NCI-H128 (cell line): ENCODE measurements around the gene GIT2.
A peak's percentile ranks its signal among the peaks of the same experiment; 100 is the strongest.
"Not testable (repeated sequence)": the region's sequence is repeated elsewhere in the genome, so short reads cannot be mapped to it uniquely, and the experiment has no call there.

Experiments used
- DNase-seq: peaks from one replicate; lab custom pipeline; 2025; ENCODE audit not compliant: unreplicated experiment; lab: John Stamatoyannopoulos, UW

The GIT2 gene

DNA sequence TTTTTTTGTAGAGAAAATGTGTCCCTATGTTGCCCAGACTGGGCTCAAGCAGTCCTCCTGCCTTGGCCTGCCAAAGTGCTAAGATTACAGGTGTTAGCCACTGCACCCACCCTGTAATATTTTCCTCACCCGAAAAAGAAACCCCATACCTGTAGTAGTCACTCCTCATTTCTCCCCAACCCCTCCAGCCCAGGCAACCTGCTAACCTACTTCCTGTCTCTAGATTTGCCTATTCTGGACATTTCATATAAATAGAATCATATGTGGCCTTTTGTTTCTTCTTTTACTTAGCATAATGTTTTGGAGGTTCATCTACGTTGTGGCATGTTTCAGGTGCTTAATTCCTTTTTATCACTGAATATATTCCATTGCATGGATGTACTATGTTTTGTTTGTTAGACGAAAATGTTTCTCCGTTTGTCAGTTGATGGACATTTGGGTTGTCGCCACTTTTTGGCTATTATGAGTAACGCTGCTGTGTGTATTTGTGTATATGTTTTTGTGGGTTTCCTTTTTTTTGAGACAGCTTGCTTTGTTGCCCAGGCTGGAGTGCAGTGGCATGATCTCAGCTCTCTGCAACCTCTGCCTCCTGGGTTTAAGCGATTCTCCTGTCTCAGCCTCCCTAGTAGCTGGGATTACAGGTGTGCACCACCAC, 9.3 kb upstream of the GIT2 start:
- no peak for DNase-seq

DNA sequence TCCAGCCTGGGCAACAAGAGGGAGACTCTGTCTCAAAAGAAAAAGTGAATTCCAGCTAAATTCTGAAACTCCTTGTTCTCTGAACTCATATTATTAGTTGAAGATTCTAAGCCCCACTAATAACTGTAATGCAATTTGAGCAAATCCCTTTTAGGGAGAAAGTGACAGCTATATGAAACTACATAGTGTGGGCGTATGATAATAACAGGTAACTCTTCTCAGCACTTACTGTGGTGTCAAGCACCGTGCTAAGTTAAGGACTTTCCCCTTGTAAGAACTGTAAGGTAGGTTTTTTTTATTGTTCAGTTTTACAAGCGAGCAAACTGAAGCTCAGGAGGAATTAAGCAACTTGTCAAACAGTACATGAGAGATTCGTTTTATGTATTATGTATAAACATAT, 8.4 kb upstream of the GIT2 start:
- no peak for DNase-seq

- no peak for DNase-seq
These were observed 6.7 kb upstream of the GIT2 start for GRCh38 chr12:110002676-110003515.

- DNase-seq = no peak
These were observed 5.4 kb upstream of the GIT2 start for GRCh38 chr12:110001596-110001995.

DNA sequence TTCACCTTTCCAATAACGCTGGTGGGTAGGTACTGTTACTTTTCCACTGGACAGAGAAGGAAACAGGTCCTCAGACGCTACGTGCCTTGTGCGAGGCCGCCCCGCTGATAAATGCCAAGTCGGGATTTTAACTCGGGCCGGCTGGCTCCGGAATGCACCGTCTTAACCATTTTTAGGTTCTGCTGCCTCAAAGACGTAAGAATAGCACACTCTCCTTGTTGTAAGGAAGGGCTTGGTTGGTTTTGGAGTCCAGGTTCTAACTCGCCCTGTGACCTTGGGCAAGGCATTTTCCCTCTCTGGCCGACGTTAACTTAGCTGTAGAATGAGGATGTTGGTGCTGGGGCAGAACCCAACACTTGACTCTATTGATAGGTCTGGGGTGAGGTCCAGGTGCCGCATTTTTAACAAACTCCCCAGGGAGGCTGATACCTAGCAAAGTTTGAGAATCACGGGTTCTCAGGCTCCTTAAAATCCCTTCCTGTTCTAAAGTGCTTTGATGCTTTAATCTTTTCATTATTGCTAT, 3.9 kb upstream of the GIT2 start:
- no peak for DNase-seq

DNA sequence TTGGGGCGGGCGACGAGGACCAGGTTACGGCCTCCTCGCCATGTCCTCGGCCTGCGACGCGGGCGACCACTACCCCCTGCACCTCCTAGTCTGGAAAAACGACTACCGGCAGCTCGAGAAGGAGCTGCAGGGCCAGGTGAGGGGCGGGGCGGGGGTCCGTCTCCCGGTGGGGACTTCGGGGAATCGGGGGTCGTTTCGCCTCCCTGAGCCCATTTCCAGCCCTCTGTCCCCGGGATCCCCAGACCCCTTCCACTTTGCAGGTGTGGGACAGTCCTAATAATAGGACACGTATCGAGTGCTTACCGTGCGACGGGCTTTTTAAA, 3.4 kb upstream of the GIT2 start:
- no peak for DNase-seq

GRCh38 chr12:109998904-109999648, 2.9 kb upstream of the GIT2 start, which contains the start of gene ANKRD13A:
Gene ANKRD13A (plus strand): TSS chr12:109999430. CDS start chr12:109999689, 259 bp downstream.
- DNase-seq = peak; percentile 64

DNA sequence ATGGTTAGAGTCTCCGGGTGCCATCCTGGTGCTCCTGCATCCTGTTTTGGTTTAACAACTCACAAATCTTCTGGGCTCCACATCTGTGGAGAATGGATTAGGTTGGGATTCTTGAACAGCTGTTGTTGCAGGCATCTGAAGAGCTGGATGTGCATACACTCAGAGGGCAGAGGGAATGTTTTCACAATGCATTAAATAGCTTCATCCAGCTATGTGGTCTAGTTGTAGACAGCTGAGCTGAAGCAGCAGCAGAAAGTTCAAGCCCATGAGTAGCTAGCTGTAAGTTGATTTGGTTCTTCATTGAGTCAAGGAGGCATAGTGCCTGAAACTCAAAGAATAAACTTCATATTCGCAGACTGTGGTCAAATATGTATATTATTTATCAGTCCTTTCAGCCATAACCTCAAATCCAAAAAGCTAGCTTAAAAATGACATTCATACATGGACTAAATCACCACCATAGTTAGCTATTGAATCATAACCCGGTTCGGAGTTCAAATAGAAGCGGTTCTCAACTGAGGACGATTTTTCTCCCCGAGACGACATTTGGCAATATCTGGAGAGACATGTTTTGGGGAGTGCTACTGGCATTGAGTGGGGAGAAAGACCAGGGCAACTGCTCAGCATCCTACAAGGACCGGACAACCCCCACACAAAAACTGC, 2.2 kb upstream of the GIT2 start:
- no peak for DNase-seq

DNA sequence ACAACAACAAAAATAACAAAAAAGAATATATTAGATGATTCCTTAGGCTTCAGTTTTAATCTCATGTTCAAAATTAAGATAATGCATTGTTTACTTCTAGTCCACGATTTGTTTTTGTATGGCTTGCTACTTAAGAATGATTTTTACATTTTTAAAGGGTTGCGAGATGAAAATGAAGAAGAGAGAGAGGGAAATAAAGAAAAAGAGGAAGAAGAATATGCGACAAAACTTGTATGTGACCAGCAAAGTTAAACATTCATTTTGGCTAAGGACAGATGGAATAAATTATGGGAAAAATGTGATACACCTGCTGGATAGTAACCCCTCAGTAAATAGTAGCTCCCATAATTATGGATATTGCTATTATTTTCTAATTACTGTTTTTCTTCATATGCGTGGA, 1.2 kb upstream of the GIT2 start:
- no peak for DNase-seq

- DNase-seq = no peak
These were observed 300 bp upstream of the GIT2 start for GRCh38 chr12:109996483-109996853.

DNA sequence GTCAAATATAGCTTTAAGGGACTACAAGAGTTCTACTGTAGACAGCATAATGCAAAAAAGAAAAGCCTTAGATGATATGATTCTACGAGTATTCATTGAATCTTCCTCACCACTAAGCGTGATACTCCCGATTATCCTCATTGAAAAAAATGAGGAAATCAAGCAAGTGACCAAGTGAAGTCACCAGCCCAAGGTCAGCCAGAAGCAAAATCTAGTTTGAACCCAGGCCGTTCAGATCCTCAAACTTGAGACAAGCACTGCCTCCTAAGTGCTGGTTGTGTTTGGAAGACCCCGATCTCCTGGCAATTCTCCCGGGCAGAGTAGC, 845 bp downstream of the GIT2 start:
- DNase-seq = no peak

GRCh38 chr12:109994401-109995175, 1.6 kb downstream of the GIT2 start:
- no peak for DNase-seq

DNA sequence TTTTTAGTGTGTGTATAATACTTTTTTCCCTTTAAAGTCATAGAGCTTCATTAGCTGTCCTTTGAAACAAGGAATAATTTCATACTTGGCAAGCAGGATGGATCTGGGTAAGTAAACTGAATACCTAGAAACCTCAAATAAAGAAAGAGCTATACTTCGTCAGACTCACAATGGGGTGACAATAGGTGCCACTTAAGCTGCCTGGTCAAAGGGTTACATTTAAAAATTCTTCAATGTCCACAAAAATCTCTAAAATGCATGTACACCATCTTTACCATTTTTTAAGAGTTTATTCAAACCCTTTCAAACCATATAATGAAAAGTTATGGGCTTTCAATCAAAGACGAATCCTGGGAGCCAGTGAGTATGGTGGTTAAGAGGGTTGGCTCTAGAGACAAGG, 3.1 kb downstream of the GIT2 start:
- no peak for DNase-seq

GRCh38 chr12:109991586-109991985, 4.6 kb downstream of the GIT2 start:
- DNase-seq = no peak

GRCh38 chr12:109989380-109989779, 6.8 kb downstream of the GIT2 start:
- no peak for DNase-seq

- DNase-seq = no peak
These were observed 7.3 kb downstream of the GIT2 start for GRCh38 chr12:109988903-109989302.

- DNase-seq = no peak
These were observed 7.9 kb downstream of the GIT2 start for GRCh38 chr12:109988274-109988673.

GRCh38 chr12:109987615-109988014, 8.6 kb downstream of the GIT2 start:
- no peak for DNase-seq

DNA sequence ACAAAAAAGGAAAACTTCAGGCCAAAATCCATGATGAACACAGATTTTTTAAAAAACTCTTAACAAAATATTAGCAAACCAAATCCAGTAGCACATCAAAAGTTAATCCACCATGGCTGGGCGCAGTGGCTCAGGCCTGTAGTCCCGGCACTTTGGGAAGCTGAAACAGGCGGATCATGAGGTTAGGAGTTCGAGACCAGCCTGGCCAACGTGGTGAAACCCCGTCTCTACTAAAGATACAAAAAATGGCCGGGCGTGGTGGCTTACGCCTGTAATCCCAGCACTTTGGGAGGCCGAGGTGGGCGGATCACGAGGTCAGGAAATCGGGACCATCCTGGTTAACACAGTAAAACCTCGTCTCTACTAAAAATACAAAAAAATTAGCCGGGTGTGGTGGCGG, 9.9 kb downstream of the GIT2 start:
- DNase-seq = not testable (repeated sequence)

DNA sequence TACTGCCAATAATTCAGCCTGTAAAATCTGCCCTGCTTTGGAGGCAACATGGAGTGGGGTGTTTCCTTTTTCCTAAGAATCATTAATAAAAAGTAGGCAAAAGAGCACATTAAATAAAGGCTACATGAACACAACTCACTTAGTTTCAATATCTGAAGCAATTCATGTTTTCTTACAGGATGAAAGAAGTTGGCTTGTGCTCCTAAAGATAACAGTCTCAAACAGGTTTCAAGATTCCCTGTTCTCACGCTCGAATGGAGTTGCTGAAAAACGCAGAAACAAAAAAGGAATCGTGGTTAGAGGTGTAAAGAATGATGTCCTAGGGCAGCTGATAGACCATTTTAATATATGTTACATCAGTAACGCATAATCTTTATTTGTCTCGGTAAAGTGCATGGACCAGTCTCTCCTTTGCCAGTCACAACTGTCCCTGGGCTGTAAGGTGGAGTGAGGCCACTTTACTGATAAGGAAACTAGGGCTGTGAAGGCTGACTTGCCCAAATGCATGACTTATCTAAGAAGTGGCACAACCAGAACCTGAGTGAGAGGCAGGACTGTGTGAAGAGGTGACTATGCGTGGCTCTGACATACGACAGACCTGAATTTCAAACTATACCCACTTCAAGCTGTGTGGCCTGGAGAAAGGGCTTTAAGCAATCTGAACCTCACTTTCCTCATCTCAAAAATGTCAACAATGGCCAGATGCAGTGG, 12.6 kb downstream of the GIT2 start:
- no peak for DNase-seq
